Measurements from ENCODE around the gene MACROD2.

DNA sequence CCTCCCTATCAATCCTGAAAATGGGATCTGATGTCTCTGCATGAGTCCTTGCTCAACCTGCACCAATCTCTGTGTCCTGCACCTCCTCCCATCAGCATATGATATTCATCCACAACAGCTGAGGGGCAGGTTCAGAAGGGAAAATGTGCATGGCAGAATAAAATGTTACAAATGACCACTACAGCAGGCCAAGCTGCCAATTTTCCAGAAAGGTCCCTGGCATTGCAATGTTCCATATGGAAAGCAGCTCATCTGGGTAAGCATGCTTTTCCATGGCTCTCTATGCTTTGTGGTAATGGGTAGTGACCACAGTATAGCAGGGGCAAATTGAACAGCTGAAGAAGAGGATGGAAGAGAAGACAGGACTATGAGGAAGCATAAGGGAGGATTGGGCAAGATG, 1183.3 kb downstream of the MACROD2 start:
- TF ChIP-seq, protein P1, sequence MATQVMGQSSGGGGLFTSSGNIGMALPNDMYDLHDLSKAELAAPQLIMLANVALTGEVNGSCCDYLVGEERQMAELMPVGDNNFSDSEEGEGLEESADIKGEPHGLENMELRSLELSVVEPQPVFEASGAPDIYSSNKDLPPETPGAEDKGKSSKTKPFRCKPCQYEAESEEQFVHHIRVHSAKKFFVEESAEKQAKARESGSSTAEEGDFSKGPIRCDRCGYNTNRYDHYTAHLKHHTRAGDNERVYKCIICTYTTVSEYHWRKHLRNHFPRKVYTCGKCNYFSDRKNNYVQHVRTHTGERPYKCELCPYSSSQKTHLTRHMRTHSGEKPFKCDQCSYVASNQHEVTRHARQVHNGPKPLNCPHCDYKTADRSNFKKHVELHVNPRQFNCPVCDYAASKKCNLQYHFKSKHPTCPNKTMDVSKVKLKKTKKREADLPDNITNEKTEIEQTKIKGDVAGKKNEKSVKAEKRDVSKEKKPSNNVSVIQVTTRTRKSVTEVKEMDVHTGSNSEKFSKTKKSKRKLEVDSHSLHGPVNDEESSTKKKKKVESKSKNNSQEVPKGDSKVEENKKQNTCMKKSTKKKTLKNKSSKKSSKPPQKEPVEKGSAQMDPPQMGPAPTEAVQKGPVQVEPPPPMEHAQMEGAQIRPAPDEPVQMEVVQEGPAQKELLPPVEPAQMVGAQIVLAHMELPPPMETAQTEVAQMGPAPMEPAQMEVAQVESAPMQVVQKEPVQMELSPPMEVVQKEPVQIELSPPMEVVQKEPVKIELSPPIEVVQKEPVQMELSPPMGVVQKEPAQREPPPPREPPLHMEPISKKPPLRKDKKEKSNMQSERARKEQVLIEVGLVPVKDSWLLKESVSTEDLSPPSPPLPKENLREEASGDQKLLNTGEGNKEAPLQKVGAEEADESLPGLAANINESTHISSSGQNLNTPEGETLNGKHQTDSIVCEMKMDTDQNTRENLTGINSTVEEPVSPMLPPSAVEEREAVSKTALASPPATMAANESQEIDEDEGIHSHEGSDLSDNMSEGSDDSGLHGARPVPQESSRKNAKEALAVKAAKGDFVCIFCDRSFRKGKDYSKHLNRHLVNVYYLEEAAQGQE (IDR thresholded peaks at IDR 0.05): no peak
- no peak for TF ChIP-seq TAF1 (conservative IDR thresholded peaks at IDR 0.05)
- TF ChIP-seq, protein P2, sequence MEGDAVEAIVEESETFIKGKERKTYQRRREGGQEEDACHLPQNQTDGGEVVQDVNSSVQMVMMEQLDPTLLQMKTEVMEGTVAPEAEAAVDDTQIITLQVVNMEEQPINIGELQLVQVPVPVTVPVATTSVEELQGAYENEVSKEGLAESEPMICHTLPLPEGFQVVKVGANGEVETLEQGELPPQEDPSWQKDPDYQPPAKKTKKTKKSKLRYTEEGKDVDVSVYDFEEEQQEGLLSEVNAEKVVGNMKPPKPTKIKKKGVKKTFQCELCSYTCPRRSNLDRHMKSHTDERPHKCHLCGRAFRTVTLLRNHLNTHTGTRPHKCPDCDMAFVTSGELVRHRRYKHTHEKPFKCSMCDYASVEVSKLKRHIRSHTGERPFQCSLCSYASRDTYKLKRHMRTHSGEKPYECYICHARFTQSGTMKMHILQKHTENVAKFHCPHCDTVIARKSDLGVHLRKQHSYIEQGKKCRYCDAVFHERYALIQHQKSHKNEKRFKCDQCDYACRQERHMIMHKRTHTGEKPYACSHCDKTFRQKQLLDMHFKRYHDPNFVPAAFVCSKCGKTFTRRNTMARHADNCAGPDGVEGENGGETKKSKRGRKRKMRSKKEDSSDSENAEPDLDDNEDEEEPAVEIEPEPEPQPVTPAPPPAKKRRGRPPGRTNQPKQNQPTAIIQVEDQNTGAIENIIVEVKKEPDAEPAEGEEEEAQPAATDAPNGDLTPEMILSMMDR (IDR thresholded peaks at IDR 0.05; ENCODE audit: low read depth, low read length, missing input control): no peak
- TF ChIP-seq HNF4A (conservative IDR thresholded peaks at IDR 0.05): no peak
- TF ChIP-seq HNF4G (IDR thresholded peaks at IDR 0.05): no peak

Data from liver (tissue), 3 donors.